ENCODE results near the gene PEX11G.

The PEX11G gene

GRCh38 chr19:7428651-7429113 lies 60.2 kb downstream of the PEX11G start:
- no peak for DNase-seq

GRCh38 chr19:7427944-7428343 lies 60.9 kb downstream of the PEX11G start:
- no peak for DNase-seq

- DNase-seq: no peak
Observed at GRCh38 chr19:7426986-7427385, 61.8 kb downstream of the PEX11G start.

Measured in NCI-H1092 (cell line).